ENCODE data around the gene CLSTN3. TPM values are rescaled to one million over a fixed set of nuclear protein-coding genes. Genes with fewer than 3 reads are reported as not detected.

Gene CLSTN3
- total and polyA plus RNA-seq, 2 of the 13 experiments (the other 11 are each of a cell fraction or from before 2014, with no cell fraction given), result 26.2 to 94.1 TPM

DNA sequence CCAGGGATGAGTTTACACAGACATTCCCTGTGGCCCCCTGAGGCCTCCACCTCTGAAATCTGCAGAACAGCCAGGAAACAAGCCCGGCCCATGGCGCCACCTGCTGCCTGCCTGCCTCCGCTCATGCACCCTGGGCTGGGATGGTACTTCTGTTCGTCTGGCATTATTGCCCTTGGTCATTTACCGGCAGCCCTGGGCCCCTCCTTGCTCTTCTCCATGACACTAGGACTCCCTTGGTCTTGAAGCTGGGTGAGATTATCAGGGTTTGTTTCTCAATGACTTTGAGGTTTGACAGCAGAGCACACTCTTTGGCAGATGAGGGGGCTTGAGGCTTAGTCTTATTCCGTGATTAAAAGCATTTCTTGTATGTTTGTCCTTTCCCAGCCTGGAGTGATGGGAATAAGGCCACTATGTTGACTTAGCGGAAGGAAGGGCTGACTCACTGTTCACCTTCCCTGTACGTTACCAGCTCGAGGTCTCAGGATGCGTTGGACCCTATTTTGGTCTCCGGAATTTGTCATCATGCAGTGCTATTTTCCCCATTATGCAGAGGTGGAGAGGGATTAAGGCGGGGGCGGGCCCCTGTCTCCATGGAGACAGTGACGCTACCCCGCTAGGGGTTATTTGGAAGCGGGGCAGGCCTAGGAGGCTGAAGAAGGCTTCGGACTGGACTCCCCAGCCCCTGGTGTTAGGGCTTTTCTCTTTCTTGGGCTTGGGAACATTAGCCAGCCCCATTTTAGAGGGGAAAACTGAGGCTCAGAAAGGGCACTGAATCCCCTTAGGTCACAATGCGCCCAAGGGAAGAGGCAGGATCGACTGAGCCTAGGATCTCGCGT, 58.6 kb downstream of the CLSTN3 start (continued):
- TF ChIP-seq ZNF510 (CRISPR knock-in tag; IDR thresholded peaks at IDR 0.05; ENCODE audit: low read depth), result peak; percentile 55; the same call in 1 of the 2 replicates
- TF ChIP-seq ZNF883 (CRISPR knock-in tag; IDR thresholded peaks at IDR 0.05; ENCODE audit: not compliant biosample characterization), result peak; percentile 50
- TF ChIP-seq, protein P1, sequence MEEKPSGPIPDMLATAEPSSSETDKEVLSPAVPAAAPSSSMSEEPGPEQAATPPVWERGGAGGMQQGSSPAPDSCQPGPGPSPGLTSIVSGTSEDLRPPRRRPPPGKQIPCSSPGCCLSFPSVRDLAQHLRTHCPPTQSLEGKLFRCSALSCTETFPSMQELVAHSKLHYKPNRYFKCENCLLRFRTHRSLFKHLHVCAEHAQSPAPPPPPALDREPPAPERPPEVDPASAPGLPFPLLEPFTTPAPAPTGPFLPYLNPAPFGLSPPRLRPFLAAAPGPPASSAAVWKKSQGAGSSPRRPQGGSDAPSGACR (CRISPR knock-in tag; IDR thresholded peaks at IDR 0.05), result peak; percentile 57; the same call in 1 of the 2 replicates
- 0 out of 2 replicates have a peak, but pooled peaks have one; percentile 45 for TF ChIP-seq SP4 (CRISPR knock-in tag; IDR thresholded peaks at IDR 0.05)
- TF ChIP-seq ZFP1 (CRISPR knock-in tag; IDR thresholded peaks at IDR 0.05), result peak; percentile 54; the same call in 1 of the 2 replicates
- TF ChIP-seq ZNF614 (CRISPR knock-in tag; IDR thresholded peaks at IDR 0.05; ENCODE audit: borderline replicate concordance), result no peak
- TF ChIP-seq SALL1 (CRISPR knock-in tag; IDR thresholded peaks at IDR 0.05), result peak; percentile 56; the same call in 1 of the 2 replicates
- 0 out of 2 replicates have a peak, but pooled peaks have one; percentile 5 for TF ChIP-seq ZNF609 (CRISPR knock-in tag; IDR thresholded peaks at IDR 0.05; ENCODE audit: borderline replicate concordance)
- TF ChIP-seq TEAD3 (CRISPR knock-in tag; optimal IDR thresholded peaks at IDR 0.05; ENCODE audit: borderline replicate concordance), result peak; percentile 55
- peak; percentile 48; the same call in 1 of the 2 replicates for TF ChIP-seq PHF21A (CRISPR knock-in tag; IDR thresholded peaks at IDR 0.05)
- no peak for TF ChIP-seq ZNF616 (CRISPR knock-in tag; IDR thresholded peaks at IDR 0.05; ENCODE audit: low read depth)
- 0 out of 2 replicates have a peak, but pooled peaks have one; percentile 4 for TF ChIP-seq ZNF747 (CRISPR knock-in tag; IDR thresholded peaks at IDR 0.05; ENCODE audit: borderline replicate concordance)
- peak; percentile 7 for TF ChIP-seq ZEB1 (IDR thresholded peaks at IDR 0.05; ENCODE audit: insufficient replicate concordance, low read depth)
- TF ChIP-seq BRD4 (CRISPR knock-in tag; IDR thresholded peaks at IDR 0.05), result no peak
- TF ChIP-seq ZBTB37 (CRISPR knock-in tag; IDR thresholded peaks at IDR 0.05), result no peak
- TF ChIP-seq CCDC6 (CRISPR knock-in tag; IDR thresholded peaks at IDR 0.05), result 0 out of 2 replicates have a peak, but pooled peaks have one; percentile 23
- TF ChIP-seq ZSCAN31 (CRISPR knock-in tag; IDR thresholded peaks at IDR 0.05; ENCODE audit: low read depth), result peak; percentile 48; the same call in 1 of the 2 replicates
- TF ChIP-seq ZNF468 (CRISPR knock-in tag; IDR thresholded peaks at IDR 0.05), result no peak
- peak; percentile 57; the same call in 1 of the 2 replicates for TF ChIP-seq JUN (CRISPR knock-in tag; IDR thresholded peaks at IDR 0.05)
- TF ChIP-seq ZNF329 (CRISPR knock-in tag; IDR thresholded peaks at IDR 0.05; ENCODE audit: low read depth), result no peak
- TF ChIP-seq ZGPAT (CRISPR knock-in tag; IDR thresholded peaks at IDR 0.05), result peak; percentile 25; the same call in 1 of the 2 replicates

Measured in HepG2 (cell line).